OCI-LY3 (cell line): ENCODE measurements around the gene STX5.

Source experiments
- EZH2phosphoT487 ChIP-seq: fragments of 200-600 bp; shearing (Covaris generic); IDR thresholded peaks from 2 replicates; pipeline ENCODE4 v1.6.1; 2018; ENCODE audit warnings: antibody characterized with exemption, mixed run types, low read depth
- TF ChIP-seq, protein P1 (sequence below): fragments of 200-600, 300-600 bp; sonication (generic); IDR thresholded peaks from 2 replicates; pipeline ENCODE4 v1.5.1; 2014; ENCODE audit warnings: antibody characterized with exemption, low read length, low read depth

GRCh38 chr11:62847767-62848314 is 16.0 kb upstream of the STX5 start:
- TF ChIP-seq, protein P1, sequence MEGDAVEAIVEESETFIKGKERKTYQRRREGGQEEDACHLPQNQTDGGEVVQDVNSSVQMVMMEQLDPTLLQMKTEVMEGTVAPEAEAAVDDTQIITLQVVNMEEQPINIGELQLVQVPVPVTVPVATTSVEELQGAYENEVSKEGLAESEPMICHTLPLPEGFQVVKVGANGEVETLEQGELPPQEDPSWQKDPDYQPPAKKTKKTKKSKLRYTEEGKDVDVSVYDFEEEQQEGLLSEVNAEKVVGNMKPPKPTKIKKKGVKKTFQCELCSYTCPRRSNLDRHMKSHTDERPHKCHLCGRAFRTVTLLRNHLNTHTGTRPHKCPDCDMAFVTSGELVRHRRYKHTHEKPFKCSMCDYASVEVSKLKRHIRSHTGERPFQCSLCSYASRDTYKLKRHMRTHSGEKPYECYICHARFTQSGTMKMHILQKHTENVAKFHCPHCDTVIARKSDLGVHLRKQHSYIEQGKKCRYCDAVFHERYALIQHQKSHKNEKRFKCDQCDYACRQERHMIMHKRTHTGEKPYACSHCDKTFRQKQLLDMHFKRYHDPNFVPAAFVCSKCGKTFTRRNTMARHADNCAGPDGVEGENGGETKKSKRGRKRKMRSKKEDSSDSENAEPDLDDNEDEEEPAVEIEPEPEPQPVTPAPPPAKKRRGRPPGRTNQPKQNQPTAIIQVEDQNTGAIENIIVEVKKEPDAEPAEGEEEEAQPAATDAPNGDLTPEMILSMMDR: no peak
- TF ChIP-seq EZH2phosphoT487: no peak
